HL-60/S4 treated with phorbol 12-myristate 13-acetate at 8.2 ng/mL for 4 days and 3 days (cell line): ENCODE measurements around the gene CYP17A1.
"Not testable (repeated sequence)": the region's sequence is repeated elsewhere in the genome, so short reads cannot be mapped to it uniquely, and the experiment has no call there.

Experiments used
- in situ Hi-C: fragments of 300-500 bp; cut with MboI; formaldehyde crosslinking; loops from 2 replicates; pipeline ENCODE4 v1.15.0; 2022; ENCODE audit warnings: low sequenced_read_pairs

CYP17A1 gene

GRCh38 chr10:102838276-102838927 is 1.2 kb upstream of the CYP17A1 start:
- in situ Hi-C loops: loop anchor here (10.0 kb wide), 2 partner anchors 114 to 226 kb away; no protein-coding TSS in a partner anchor

- in situ Hi-C loops: loop anchor here (10.0 kb wide), 2 partner anchors 110 to 230 kb away; no protein-coding TSS in a partner anchor
These were observed 2.2 kb downstream of the CYP17A1 start for GRCh38 chr10:102835007-102835482.

GRCh38 chr10:102834143-102834542 is 3.1 kb downstream of the CYP17A1 start:
- in situ Hi-C loops: loop anchor here (10.0 kb wide), 2 partner anchors 109 to 231 kb away; no protein-coding TSS in a partner anchor

- in situ Hi-C loops: loop anchor here (10.0 kb wide), 2 partner anchors 108 to 232 kb away; no protein-coding TSS in a partner anchor
These were observed 4.2 kb downstream of the CYP17A1 start for GRCh38 chr10:102832987-102833386.

GRCh38 chr10:102832248-102832647 is 5.0 kb downstream of the CYP17A1 start:
- in situ Hi-C loops: loop anchor here (10.0 kb wide), 2 partner anchors 107 to 233 kb away; no protein-coding TSS in a partner anchor

GRCh38 chr10:102831322-102832071 is 5.7 kb downstream of the CYP17A1 start:
- in situ Hi-C loops: loop anchor here (10.0 kb wide), 2 partner anchors 107 to 233 kb away; no protein-coding TSS in a partner anchor

- in situ Hi-C loops: no loop called here
These were observed 9.6 kb downstream of the CYP17A1 start for GRCh38 chr10:102827597-102827975.

GRCh38 chr10:102826148-102826796 is 10.9 kb downstream of the CYP17A1 start:
- in situ Hi-C loops: no loop called here

- in situ Hi-C loops: no loop called here
These were observed 12.5 kb downstream of the CYP17A1 start for GRCh38 chr10:102824664-102825063.

- in situ Hi-C loops: no loop called here
These were observed 15.0 kb downstream of the CYP17A1 start for GRCh38 chr10:102822222-102822621.

GRCh38 chr10:102820008-102820407 is 17.2 kb downstream of the CYP17A1 start:
- in situ Hi-C loops: not testable (repeated sequence)

- in situ Hi-C loops: no loop called here
These were observed 18.2 kb downstream of the CYP17A1 start for GRCh38 chr10:102819054-102819453.

GRCh38 chr10:102817175-102817574 is 20.0 kb downstream of the CYP17A1 start:
- in situ Hi-C loops: no loop called here

- in situ Hi-C loops: no loop called here
These were observed 21.2 kb downstream of the CYP17A1 start for GRCh38 chr10:102815790-102816549.

GRCh38 chr10:102814873-102815661 is 22.1 kb downstream of the CYP17A1 start:
- in situ Hi-C loops: loop anchor here (5.0 kb wide), 1 partner anchor 73 kb away; the partner anchor contains the start of gene WBP1L

GRCh38 chr10:102814453-102814871 is 22.8 kb downstream of the CYP17A1 start:
- in situ Hi-C loops: loop anchor here (5.0 kb wide), 1 partner anchor 72 kb away; the partner anchor contains the start of gene WBP1L

GRCh38 chr10:102813734-102814452 is 23.3 kb downstream of the CYP17A1 start:
- in situ Hi-C loops: loop anchor here (5.0 kb wide), 1 partner anchor 72 kb away; the partner anchor contains the start of gene WBP1L

GRCh38 chr10:102813017-102813541 is 24.1 kb downstream of the CYP17A1 start:
- in situ Hi-C loops: loop anchor here (5.0 kb wide), 1 partner anchor 71 kb away; the partner anchor contains the start of gene WBP1L
